ENCODE results near the gene KIF14.

DNA sequence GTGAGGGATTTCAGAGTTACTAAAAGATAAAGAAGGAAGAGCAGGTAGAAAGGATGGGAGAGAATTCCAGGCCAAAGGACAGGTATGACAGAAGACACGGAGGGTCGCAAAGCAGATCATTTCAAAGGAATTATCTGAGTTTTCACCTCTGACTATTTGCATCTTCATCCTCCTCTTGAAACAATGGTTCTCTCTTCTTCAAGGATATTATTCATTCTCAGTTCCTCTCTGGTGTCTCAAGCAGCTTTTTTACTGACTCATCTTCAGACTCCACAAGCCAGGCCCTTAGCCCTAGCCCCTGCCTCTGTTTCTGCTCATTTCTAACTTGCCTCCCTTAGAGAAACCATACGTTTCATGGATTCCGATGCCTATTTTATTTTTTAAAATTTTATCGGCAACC is 34.1 kb upstream of the KIF14 start:
- TF ChIP-seq EZH2 (IDR thresholded peaks at IDR 0.05; ENCODE audit: insufficient read depth, poor library complexity, severe bottlenecking) = no peak
- no peak for TF ChIP-seq EZH2phosphoT487 (IDR thresholded peaks at IDR 0.05; ENCODE audit: insufficient read depth, low read depth)

All from GM23248 (cell line).